AG04449 (cell line): ENCODE data around the gene MRPS10.
A peak's percentile ranks its signal among the peaks of the same experiment; 100 is the strongest.
"Not testable (repeated sequence)": the region's sequence is repeated elsewhere in the genome, so short reads cannot be mapped to it uniquely, and the experiment has no call there.

Experiments
- CTCF ChIA-PET: fragments of 350-600 bp; formaldehyde crosslinking; extraction: SDS; loops from one replicate; lab custom pipeline; 2021; ENCODE audit warnings: antibody characterized with exemption; lab: Yijun Ruan, JAX
- POLR2A ChIA-PET: fragments of 400-600, 350-600 bp; formaldehyde crosslinking; extraction: SDS; loops from one replicate; lab custom pipeline; 2020; ENCODE audit warnings: antibody characterized with exemption, inconsistent platforms; lab: Yijun Ruan, JAX
- DNase-seq: peaks from one replicate; pipeline ENCODE4 v3.0.0-alpha.2; 2010; ENCODE audit warnings: low read depth, low spot score
- H3K4me3 ChIP-seq: 2 replicates; pipeline ENCODE4 v1.5.1; 2011; ENCODE audit warnings: low read depth, mild to moderate bottlenecking, control low read depth, low read length
- TF ChIP-seq, protein P1 (sequence below): IDR thresholded peaks from one replicate; pipeline ENCODE4 v1.5.1; 2011; ENCODE audit warnings: mild to moderate bottlenecking, moderate library complexity, low read length, control low read depth, inconsistent platforms; ENCODE audit not compliant: insufficient read depth; ENCODE audit errors: missing control alignments

Gene MRPS10

DNA sequence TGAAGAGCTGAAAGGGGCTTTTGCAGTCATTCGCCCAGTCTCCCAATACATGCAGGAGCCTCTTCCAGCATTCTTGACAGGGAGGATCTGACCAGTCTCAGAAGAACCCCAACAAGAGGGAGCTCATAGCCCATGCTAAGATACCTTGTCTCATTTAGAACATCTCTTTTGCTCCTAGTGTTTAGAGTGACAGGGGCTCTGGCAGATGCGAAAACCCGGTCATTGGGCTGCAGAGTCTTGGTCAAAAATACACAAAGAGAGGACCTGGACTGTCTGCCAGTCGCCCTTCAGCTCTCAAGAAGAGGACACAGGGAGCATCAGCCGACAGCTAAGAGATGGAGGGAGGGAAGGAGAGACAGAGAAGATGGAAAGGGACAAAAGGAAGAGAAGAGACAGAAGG, 23.6 kb downstream of the MRPS10 start:
- DNase-seq = no peak
- ChIA-PET POLR2A (interaction anchor here (0.9 kb wide), 1 partner anchor 9 kb away, joined by 3 read pairs; no protein-coding TSS in a partner anchor), CTCF (interaction anchor here (0.6 to 2.4 kb wide), 6 partner anchors 9 to 354 kb away, joined by 3 to 11 read pairs (median 4); no protein-coding TSS in a partner anchor)
- no peak overlapping the region for H3K4me3 ChIP-seq
- TF ChIP-seq, protein P1, sequence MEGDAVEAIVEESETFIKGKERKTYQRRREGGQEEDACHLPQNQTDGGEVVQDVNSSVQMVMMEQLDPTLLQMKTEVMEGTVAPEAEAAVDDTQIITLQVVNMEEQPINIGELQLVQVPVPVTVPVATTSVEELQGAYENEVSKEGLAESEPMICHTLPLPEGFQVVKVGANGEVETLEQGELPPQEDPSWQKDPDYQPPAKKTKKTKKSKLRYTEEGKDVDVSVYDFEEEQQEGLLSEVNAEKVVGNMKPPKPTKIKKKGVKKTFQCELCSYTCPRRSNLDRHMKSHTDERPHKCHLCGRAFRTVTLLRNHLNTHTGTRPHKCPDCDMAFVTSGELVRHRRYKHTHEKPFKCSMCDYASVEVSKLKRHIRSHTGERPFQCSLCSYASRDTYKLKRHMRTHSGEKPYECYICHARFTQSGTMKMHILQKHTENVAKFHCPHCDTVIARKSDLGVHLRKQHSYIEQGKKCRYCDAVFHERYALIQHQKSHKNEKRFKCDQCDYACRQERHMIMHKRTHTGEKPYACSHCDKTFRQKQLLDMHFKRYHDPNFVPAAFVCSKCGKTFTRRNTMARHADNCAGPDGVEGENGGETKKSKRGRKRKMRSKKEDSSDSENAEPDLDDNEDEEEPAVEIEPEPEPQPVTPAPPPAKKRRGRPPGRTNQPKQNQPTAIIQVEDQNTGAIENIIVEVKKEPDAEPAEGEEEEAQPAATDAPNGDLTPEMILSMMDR = no peak

DNA sequence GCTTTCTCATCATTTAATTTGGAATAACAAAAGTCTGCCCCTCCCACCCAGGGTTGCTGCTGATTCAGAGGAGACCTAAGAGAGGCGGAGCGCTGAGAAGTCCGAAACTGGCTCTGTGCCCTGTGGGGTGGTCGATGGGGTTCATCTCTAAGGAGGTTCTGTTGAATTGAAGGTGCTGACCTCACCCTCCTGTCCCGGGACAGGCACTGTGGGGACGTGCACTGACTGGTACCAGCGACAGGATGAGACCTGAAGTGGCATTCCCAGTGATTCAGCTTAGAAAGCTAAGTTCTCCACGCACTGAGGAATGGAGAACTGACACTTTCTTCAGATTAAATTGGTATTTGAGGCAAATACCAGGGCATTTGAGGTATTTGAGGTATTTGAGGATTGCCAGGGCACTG, 24.2 kb downstream of the MRPS10 start:
- H3K4me3 ChIP-seq = no peak overlapping the region
- TF ChIP-seq, protein P1 = no peak
- CTCF ChIA-PET = interaction anchor here (0.7 to 2.4 kb wide), 7 partner anchors 10 to 354 kb away, joined by 3 to 11 read pairs (median 4); no protein-coding TSS in a partner anchor
- POLR2A ChIA-PET = interaction anchor here (0.9 kb wide), 1 partner anchor 9 kb away, joined by 3 read pairs; no protein-coding TSS in a partner anchor
- no peak for DNase-seq

DNA sequence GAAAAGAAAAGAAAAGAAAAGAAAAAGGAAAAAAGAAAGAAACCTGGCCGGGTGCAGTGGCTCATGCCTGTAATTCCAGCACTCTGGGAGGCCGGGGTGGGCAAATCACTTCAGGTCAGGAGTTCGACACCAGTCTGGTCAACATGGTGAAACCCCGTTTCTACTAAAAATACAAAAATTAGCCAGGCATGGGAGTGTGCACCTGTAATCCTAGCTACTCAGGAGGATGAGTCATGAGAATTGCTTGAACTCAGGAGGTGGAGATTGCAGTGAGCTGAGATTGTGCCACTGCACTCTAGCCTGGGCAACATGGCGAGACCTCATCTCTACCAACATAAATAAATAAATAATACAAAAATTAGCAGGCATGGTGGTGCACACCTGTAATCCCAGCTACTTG, 25.3 kb downstream of the MRPS10 start:
- H3K4me3 ChIP-seq, POLR2A ChIA-PET, DNase-seq: not testable (repeated sequence)
- CTCF ChIA-PET = interaction anchor here (1.5 to 2.4 kb wide), 2 partner anchors 27 to 355 kb away, joined by 5 to 11 read pairs; no protein-coding TSS in a partner anchor

DNA sequence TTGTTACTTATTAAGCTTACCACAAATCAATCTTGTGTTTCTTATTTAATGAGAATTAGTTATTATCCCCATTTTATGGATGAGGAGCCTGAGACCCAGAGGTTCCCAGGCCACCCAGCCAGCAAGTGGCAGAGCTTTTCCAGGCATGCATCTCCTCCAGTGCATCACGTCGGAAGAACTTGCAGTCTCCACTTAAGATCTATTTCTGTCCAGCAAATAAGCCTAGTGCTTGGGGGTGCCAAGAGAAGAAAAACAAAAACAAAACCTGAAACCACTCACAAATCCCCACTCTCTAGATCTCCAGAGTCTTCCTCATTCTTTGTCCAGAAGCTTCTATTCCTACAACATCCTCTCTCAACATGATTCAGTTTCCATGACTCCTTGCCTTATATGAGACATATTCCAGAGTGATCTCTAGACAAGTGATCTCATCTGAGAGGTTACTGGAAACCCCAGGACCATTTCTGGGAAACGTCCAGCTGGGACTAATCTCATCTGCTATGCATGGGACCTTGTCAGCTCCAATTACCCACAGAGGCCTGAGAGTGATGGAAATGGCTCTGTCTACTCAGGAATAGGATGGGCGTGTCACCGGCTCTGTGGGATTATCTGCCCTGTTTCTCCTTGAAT, 27.0 kb downstream of the MRPS10 start:
- POLR2A ChIA-PET = no interaction called here
- no peak overlapping the region for H3K4me3 ChIP-seq
- CTCF ChIA-PET = interaction anchor here (0.6 to 2.0 kb wide), 4 partner anchors 9 to 27 kb away, joined by 3 to 11 read pairs (median 5); no protein-coding TSS in a partner anchor
- peak; percentile 51 for DNase-seq
- TF ChIP-seq, protein P1 = no peak

DNA sequence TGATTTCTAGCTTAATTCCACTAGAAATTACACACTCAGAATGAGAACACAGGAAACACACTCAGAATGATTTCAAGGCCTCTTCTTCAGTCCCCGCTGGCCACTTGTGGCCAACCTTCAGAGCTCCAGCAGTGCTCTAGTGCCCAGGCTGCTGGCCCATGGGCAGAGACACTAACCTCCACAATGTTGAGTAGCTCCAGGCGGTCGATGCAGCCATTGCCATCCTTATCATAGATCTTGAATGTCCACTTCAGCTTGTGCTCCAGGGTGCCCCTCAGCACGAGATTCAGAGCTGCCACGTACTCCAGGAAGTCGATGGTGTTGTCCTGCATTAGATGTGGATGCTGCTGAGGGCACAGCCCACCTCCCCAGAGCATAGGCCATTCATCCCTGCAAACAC, 29.3 kb downstream of the MRPS10 start:
- TF ChIP-seq, protein P1 = no peak
- POLR2A ChIA-PET = no interaction called here
- CTCF ChIA-PET = interaction anchor here (0.9 to 2.0 kb wide), 5 partner anchors 26 to 360 kb away, joined by 3 to 4 read pairs (median 3); no protein-coding TSS in a partner anchor
- no peak for DNase-seq
- H3K4me3 ChIP-seq = no peak overlapping the region

DNA sequence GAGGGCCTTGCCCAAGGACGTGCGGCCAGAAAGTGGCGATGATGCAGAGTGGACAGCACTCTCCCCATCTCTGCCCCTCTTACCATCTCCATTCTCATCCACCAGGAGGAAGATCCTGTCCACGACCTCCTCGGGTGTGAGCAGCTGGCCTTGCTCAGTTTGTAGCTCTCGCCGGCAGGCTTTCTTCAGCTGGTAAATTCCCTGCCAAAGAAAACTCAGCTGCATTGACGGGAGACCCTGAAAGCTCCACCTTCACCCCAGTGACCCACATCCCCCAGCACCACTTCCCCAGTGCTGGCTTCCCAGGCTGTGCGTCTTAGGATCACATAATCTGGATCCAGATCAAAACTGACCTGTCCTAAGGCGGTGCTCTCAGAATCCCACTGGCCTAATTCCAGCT, 32.1 kb downstream of the MRPS10 start:
- no peak overlapping the region for H3K4me3 ChIP-seq
- TF ChIP-seq, protein P1 = no peak
- POLR2A ChIA-PET = interaction anchor here (0.5 kb wide), 1 partner anchor 29 kb away, joined by 3 read pairs; no protein-coding TSS in a partner anchor
- CTCF ChIA-PET = interaction anchor here (1.0 to 1.2 kb wide), 2 partner anchors 17 to 362 kb away, joined by 3 to 5 read pairs; no protein-coding TSS in a partner anchor
- DNase-seq = no peak
